HFFc6 (cell line): Measurements from ENCODE around the gene ZBTB44. TPM values are rescaled to one million over a fixed set of nuclear protein-coding genes. Genes with fewer than 3 reads are reported as not detected.

Experiments used
- DNase-seq: peaks from one replicate; pipeline ENCODE4 v3.0.0-alpha.2; 2018
- H3K27ac Mint-ChIP-seq: 2 replicates; pipeline ENCODE4 v1.8.0; 2020; ENCODE audit warnings: mild to moderate bottlenecking, mixed read lengths
- H3K27me3 Mint-ChIP-seq: 2 replicates; pipeline ENCODE4 v1.8.0; 2021; ENCODE audit warnings: mild to moderate bottlenecking, moderate library complexity, mixed read lengths; ENCODE audit not compliant: insufficient read depth
- H3K36me3 Mint-ChIP-seq: 2 replicates; pipeline ENCODE4 v1.8.0; 2021; ENCODE audit warnings: low read depth, mixed read lengths
- H3K4me1 Mint-ChIP-seq: 2 replicates; pipeline ENCODE4 v1.8.0; 2020; ENCODE audit warnings: low read depth, mixed read lengths
- H3K4me3 Mint-ChIP-seq: 2 replicates; pipeline ENCODE4 v1.8.0; 2020; ENCODE audit warnings: mild to moderate bottlenecking, moderate library complexity, mixed read lengths
- H3K9me3 Mint-ChIP-seq: 2 replicates; pipeline ENCODE4 v1.8.0; 2020; ENCODE audit warnings: mild to moderate bottlenecking, mixed read lengths
- CTCF ChIP-seq: fragments of 200-600 bp; sonication (generic); IDR thresholded peaks from 2 replicates; pipeline ENCODE4 v1.5.0; 2021; ENCODE audit warnings: antibody characterized with exemption, mild to moderate bottlenecking
- total RNA-seq, 6 experiments: library from RNA; stranded (reverse); fragmentation: NEBNext Ultra II Directional; extraction: Animal tissue kit (Norgen Biotek cat#: 25700); gene quantifications; 2 replicates in 1 of 6; 3 replicates in 5 of 6; pipeline ENCODE4 v1.2.3, GENCODE V29; 2021

ZBTB44 gene
- total RNA-seq, 6 experiments from 2014 or later: 9.4 to 16.5 (median 12.4) TPM

DNA sequence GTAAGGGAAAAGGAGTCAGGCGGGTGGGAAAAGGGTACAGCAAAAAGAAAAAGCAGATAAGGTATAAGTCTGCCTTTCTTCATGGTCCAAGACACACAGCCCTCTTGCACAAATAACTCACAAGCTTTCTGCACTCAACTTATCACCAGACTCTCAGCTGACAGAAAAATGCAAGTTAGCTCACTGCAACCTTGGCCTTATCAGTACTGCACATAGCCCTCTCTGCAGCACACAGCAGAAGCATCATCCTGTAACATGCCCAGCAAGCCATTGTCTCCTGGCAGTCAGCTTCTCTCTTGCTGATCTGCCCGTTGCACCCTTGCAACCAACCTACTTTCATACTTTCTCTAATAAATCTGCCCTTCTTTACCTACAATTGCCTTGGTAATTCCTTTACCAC lies 5.8 kb downstream of the ZBTB44 start:
- peaks cover 11% of the 10 kb centered on the region; the same call in 1 of the 2 replicates for H3K9me3 Mint-ChIP-seq
- H3K4me1 Mint-ChIP-seq: peaks cover 18% of the 10 kb centered on the region
- H3K27ac Mint-ChIP-seq: no peak overlapping the region
- no peaks in the 10 kb centered on the region for H3K27me3 Mint-ChIP-seq
- TF ChIP-seq CTCF: no peak
- DNase-seq: no peak
- peaks cover 21% of the 10 kb centered on the region for H3K36me3 Mint-ChIP-seq
- no peak overlapping the region for H3K4me3 Mint-ChIP-seq

- peaks cover 11% of the 10 kb centered on the region for H3K4me1 Mint-ChIP-seq
- H3K4me3 Mint-ChIP-seq: no peak overlapping the region
- H3K27me3 Mint-ChIP-seq: no peaks in the 10 kb centered on the region
- no peak for DNase-seq
- no peak for TF ChIP-seq CTCF
- peaks cover 11% of the 10 kb centered on the region; the same call in 1 of the 2 replicates for H3K9me3 Mint-ChIP-seq
- peaks cover 21% of the 10 kb centered on the region for H3K36me3 Mint-ChIP-seq
- H3K27ac Mint-ChIP-seq: no peak overlapping the region
These were observed 6.7 kb downstream of the ZBTB44 start for GRCh38 chr11:130308059-130308458.

DNA sequence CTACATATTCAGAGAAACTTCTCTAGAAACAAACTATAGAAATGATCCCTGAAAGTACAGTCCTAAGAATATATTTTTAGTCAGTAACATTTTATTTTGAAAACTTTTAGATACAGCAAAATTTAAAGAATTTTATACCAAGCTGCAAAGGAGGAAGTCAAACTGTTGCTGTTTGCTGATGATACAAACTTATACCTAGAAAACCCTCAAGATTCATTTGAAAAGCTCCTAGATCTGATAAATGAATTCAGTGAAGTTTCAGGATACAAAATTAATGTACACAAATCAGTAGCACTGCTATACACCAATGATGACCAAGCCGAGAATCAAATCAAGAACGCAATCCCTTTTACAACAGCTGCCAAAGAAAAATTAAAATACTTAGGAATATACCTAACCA lies 10.1 kb downstream of the ZBTB44 start:
- peaks cover 11% of the 10 kb centered on the region; the same call in 1 of the 2 replicates for H3K9me3 Mint-ChIP-seq
- DNase-seq: no peak
- H3K27ac Mint-ChIP-seq: no peak overlapping the region
- H3K4me3 Mint-ChIP-seq: no peak overlapping the region
- H3K27me3 Mint-ChIP-seq: no peaks in the 10 kb centered on the region; the same call in 1 of the 2 replicates
- peaks cover 13% of the 10 kb centered on the region for H3K4me1 Mint-ChIP-seq
- H3K36me3 Mint-ChIP-seq: peaks cover 21% of the 10 kb centered on the region
- TF ChIP-seq CTCF: no peak

DNA sequence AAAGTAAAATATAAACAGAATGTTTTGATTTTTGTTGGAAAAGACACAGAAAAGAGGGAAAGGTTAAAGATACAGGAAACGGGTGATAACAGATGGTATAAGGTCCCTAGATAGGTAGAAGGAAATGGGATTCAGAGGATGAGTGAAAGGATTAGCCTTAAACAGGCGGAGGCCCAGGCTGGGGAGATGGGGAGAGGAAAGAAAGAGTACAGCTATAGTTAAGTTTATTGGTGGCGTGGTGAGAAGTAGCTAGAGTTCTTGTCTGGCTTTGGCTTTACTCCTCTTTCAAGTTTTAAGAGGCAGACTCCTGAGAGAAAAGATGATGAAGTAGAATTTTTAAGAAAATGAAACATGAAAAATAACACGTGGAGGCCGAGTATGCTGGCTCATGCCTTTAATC lies 13.7 kb downstream of the ZBTB44 start:
- no peak overlapping the region for H3K4me3 Mint-ChIP-seq
- TF ChIP-seq CTCF: no peak
- no peak overlapping the region for H3K27ac Mint-ChIP-seq
- H3K9me3 Mint-ChIP-seq: peaks cover 11% of the 10 kb centered on the region; the same call in 1 of the 2 replicates
- no peak for DNase-seq
- H3K27me3 Mint-ChIP-seq: no peaks in the 10 kb centered on the region; the same call in 1 of the 2 replicates
- H3K36me3 Mint-ChIP-seq: peaks cover 11% of the 10 kb centered on the region
- peaks cover 13% of the 10 kb centered on the region for H3K4me1 Mint-ChIP-seq

DNA sequence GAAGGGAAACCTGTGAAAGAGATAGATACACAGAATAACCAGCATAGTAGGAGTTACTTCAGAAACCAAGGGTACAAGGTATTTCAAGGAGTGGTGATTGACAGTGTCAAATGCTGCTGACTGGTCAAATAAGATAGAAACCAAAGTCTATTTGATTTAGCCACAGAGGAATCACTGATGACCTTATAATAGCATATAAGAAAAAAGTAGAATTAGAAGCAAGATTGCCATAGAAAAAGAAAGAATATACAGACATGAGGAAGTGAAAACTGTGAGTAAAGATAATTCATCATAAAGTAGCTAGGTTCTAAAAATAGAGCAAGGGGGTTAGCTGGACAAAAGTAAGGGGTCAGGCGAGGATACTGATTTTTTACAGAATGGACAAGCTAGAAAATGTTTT lies 14.2 kb downstream of the ZBTB44 start:
- Mint-ChIP-seq H3K4me3 (no peak overlapping the region), H3K27me3 (no peaks in the 10 kb centered on the region; the same call in 1 of the 2 replicates), H3K27ac (no peak overlapping the region), H3K36me3 (peaks cover 11% of the 10 kb centered on the region), H3K4me1 (peaks cover 13% of the 10 kb centered on the region), H3K9me3 (peaks cover 10% of the 10 kb centered on the region; the same call in 1 of the 2 replicates)
- TF ChIP-seq CTCF: no peak
- DNase-seq: no peak

- peaks cover 13% of the 10 kb centered on the region for H3K4me1 Mint-ChIP-seq
- peaks cover 4% of the 10 kb centered on the region; the same call in 1 of the 2 replicates for H3K9me3 Mint-ChIP-seq
- no peak for TF ChIP-seq CTCF
- DNase-seq: no peak
- H3K4me3 Mint-ChIP-seq: no peak overlapping the region
- no peak overlapping the region for H3K27ac Mint-ChIP-seq
- no peaks in the 10 kb centered on the region; the same call in 1 of the 2 replicates for H3K27me3 Mint-ChIP-seq
- peaks cover 5% of the 10 kb centered on the region for H3K36me3 Mint-ChIP-seq
These were observed 14.7 kb downstream of the ZBTB44 start for GRCh38 chr11:130299978-130300377.
